Activated naive CD8-positive, alpha-beta T cell treated with anti-CD3 and anti-CD28 coated beads, Interleukin-2, amount 50 U/mL, for 24 hours (primary cell): ENCODE data around the gene EIF5B.

Experiments used
- ATAC-seq: fragments of 150-1000 bp; cut with Tn5 transposase; one replicate; pipeline ENCODE4 v1.10.0; 2021
- DNase-seq: peaks from one replicate; pipeline ENCODE4 v3.0.0; 2021
- H3K27ac Mint-ChIP-seq: one replicate; pipeline ENCODE4 v1.8.0; 2021; ENCODE audit warnings: mild to moderate bottlenecking, mixed read lengths
- H3K27me3 Mint-ChIP-seq: one replicate; pipeline ENCODE4 v1.8.0; 2021; ENCODE audit warnings: mixed read lengths
- H3K36me3 Mint-ChIP-seq: one replicate; pipeline ENCODE4 v1.8.0; 2021; ENCODE audit warnings: low read depth, mixed read lengths
- H3K4me1 Mint-ChIP-seq: one replicate; pipeline ENCODE4 v1.8.0; 2021; ENCODE audit warnings: mixed read lengths
- H3K4me3 Mint-ChIP-seq: one replicate; pipeline ENCODE4 v1.8.0; 2021; ENCODE audit warnings: mild to moderate bottlenecking, moderate library complexity, mixed read lengths
- H3K9me3 Mint-ChIP-seq: one replicate; pipeline ENCODE4 v1.8.0; 2021; ENCODE audit warnings: mixed read lengths

The EIF5B gene

DNA sequence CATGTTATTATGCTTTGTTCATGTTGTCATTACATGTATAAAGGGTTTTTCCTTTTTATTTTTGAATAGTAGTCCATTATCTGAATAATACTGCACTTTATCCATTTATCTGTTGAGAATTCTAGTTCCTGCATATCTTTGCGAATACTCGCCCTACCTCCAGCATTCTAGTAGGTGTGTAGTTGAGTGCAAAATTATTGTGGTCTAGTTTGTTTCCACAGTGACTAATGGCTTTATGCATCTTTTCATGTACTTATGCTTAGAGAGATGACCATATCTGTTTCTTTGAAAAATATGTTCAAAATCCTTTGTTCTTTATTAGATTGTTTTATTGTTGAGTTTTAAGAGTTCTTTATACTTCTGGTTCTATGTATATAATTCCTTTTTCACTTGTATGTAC lies 48.8 kb downstream of the EIF5B start:
- H3K9me3 Mint-ChIP-seq = no peaks in the 10 kb centered on the region
- no peaks in the 10 kb centered on the region for H3K4me1 Mint-ChIP-seq
- no peak overlapping the region for H3K27ac Mint-ChIP-seq
- no peak for ATAC-seq
- no peak overlapping the region for H3K4me3 Mint-ChIP-seq
- H3K36me3 Mint-ChIP-seq = peaks cover 58% of the 10 kb centered on the region
- H3K27me3 Mint-ChIP-seq = no peaks in the 10 kb centered on the region
- DNase-seq = no peak

DNA sequence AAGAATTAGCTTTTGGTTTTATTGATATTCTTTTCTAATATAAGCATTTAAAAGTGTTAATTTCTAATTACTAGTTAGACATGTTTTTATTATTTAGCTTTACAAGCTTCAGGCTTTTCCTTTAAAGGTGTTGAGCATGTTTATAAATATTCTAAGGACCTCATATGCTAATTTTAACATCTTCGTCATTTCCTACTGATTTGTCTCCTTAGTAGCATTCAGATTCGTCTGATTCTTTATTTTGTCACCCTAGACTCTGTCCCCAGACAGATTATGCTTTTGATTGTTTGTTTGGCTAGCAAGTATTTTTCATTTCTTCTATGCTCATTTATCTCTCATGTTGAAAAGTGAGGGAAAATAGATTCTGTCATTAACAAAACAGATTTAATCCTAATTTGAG lies 51.7 kb downstream of the EIF5B start:
- DNase-seq = no peak
- H3K27me3 Mint-ChIP-seq = no peaks in the 10 kb centered on the region
- no peaks in the 10 kb centered on the region for H3K9me3 Mint-ChIP-seq
- H3K4me1 Mint-ChIP-seq = no peaks in the 10 kb centered on the region
- H3K36me3 Mint-ChIP-seq = peaks cover 43% of the 10 kb centered on the region
- no peak overlapping the region for H3K27ac Mint-ChIP-seq
- ATAC-seq = no peak
- no peak overlapping the region for H3K4me3 Mint-ChIP-seq

DNA sequence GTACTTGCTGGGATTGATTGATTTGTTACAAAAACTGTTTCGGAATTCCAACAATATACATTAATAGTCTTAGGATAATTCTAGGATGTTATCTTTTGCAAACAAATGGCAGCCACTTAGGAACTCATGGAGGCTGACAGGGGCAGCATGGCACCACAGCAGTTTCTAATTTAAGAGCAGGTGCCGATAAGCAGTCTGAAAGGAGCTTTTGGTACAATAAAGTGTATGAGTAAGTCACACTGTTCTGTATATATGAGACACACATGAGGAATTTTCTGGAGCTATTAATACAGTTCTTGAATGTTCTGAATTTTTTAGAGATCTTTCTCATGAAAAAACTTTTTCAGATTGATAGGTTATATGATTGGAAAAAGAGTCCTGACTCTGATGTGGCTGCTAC lies 52.2 kb downstream of the EIF5B start:
- Mint-ChIP-seq H3K4me1 (no peaks in the 10 kb centered on the region), H3K36me3 (peaks cover 44% of the 10 kb centered on the region), H3K4me3 (no peak overlapping the region), H3K27ac (no peak overlapping the region), H3K9me3 (no peaks in the 10 kb centered on the region), H3K27me3 (no peaks in the 10 kb centered on the region)
- ATAC-seq = no peak
- DNase-seq = no peak

DNA sequence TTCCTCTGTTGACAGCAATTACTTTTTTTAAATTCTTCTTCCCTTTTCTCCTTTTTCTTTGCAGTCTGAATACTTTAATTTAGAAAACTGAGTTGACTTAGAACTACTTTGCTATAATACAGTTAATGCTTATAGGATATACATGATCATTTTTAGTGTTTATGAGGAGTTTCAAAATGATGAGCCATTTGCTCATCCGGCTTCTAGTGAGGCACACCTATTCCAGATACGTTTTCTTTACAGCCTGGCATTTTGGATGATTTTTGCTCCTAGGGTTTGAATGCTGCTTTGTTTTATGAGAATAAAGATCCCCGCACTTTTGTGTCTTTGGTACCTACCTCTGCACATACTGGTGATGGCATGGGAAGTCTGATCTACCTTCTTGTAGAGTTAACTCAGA lies 52.8 kb downstream of the EIF5B start:
- Mint-ChIP-seq H3K27me3 (no peaks in the 10 kb centered on the region), H3K4me1 (no peaks in the 10 kb centered on the region), H3K4me3 (no peak overlapping the region), H3K9me3 (no peaks in the 10 kb centered on the region), H3K36me3 (peaks cover 43% of the 10 kb centered on the region), H3K27ac (no peak overlapping the region)
- ATAC-seq (no peak), DNase-seq (no peak)

DNA sequence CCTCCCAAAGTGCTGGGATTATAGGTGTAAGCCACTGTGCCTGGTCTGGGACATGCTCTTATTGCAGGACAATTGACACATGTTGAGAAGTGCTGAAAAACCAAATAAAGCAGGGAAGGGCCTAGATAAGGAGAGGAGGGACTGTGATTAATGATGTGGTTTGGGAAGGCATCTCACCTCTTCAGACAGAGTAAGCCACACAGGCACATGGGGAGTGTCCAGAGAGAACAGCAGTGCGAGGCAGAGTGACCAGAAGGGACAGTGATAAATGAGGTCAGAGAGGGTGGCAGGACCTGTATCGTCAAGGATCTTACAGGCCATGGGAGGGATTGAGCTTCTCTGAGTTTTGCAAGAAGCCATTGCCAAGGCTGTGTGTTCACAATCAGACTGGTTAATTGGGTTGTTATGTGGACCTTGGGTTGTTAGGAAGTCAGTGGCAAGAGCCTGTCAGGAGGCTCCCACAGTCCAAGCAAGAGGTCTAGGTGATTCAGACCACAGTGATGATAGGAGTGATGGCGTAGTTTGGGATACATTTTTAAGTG lies 58.5 kb downstream of the EIF5B start:
- ATAC-seq (peak; percentile 21), DNase-seq (no peak)
- no peaks in the 10 kb centered on the region for H3K9me3 Mint-ChIP-seq
- H3K27me3 Mint-ChIP-seq = no peaks in the 10 kb centered on the region
- no peaks in the 10 kb centered on the region for H3K4me1 Mint-ChIP-seq
- H3K4me3 Mint-ChIP-seq = no peak overlapping the region
- H3K27ac Mint-ChIP-seq = peak overlapping the region; percentile 5
- peaks cover 48% of the 10 kb centered on the region for H3K36me3 Mint-ChIP-seq

DNA sequence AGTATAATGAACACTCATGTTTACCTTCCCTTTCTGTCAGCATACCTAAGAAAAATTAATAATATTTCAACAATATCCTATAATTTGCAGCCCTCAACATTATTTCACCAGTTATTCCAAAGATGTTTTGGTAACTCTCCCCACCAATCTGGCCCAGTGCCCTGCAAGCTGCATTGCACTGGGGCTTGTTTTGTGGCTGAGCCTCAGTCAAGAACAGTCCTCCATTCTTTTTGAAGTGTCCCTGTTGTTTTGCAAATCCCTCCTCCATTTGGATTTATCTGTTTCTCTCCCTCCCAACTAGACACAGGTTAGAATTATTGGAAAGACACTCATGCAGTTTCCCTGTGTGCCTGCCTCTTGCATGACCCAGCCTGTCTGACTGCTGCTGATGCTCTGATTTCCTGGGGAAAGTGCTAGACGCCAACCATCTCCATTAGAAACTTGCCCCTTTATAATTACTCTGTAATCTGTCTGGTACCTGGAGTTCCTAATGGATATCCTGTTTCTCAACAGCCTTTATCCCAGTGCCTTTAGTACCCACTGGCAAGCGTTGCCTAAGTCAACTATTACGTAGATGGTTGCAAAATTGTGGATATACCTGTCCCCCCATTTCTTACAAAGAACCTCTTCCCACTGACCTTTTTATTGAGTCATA lies 60.2 kb downstream of the EIF5B start:
- no peak overlapping the region for H3K4me3 Mint-ChIP-seq
- peaks cover 46% of the 10 kb centered on the region for H3K36me3 Mint-ChIP-seq

DNA sequence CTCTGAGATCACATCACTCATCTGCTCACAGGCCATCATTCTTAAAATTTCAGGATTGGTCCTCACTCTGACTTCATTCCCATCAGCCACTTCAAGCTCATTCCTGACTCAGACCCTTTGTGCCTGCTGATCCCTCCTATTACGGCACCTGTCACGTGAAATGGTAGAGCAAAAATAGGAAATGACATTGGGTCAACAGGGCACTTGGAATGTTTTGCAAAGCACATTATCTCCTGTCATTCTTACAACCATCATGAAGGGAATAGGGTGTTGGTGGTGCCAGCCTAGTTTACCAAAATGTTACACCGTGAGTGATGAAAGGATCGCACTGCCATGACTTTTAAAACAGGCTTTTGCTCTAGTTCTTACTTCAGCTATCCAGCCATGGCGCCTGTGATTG lies 61.1 kb downstream of the EIF5B start:
- Mint-ChIP-seq H3K36me3 (peaks cover 55% of the 10 kb centered on the region), H3K4me1 (peaks cover 5% of the 10 kb centered on the region), H3K27ac (peak overlapping the region; percentile 41), H3K4me3 (no peak overlapping the region), H3K27me3 (no peaks in the 10 kb centered on the region), H3K9me3 (no peaks in the 10 kb centered on the region)
- no peak for DNase-seq
- no peak for ATAC-seq

More for the DNA sequence above, 60.2 kb downstream of the EIF5B start:
- no peaks in the 10 kb centered on the region for H3K9me3 Mint-ChIP-seq
- H3K27ac Mint-ChIP-seq = peak overlapping the region; percentile 8
- H3K4me1 Mint-ChIP-seq = no peaks in the 10 kb centered on the region
- ATAC-seq (no peak), DNase-seq (no peak)
- H3K27me3 Mint-ChIP-seq = no peaks in the 10 kb centered on the region

DNA sequence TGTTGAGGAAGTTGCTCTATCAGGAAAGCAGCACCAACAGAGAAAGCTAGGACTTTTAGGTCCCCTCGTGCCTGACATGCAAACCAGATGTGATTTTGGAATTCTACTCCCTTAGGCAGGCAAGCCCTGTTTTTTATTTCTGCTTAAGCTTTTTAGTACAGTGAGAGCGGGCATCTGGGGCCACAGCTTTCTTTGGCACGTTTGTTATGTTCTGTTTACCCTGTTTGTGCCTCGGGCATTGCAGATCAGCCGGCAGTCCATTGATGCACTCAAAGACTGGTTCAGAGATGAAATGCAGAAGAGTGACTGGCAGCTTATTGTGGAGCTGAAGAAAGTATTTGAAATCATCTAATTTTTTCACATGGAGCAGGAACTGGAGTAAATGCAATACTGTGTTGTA lies 61.9 kb downstream of the EIF5B start:
- H3K4me3 Mint-ChIP-seq = no peak overlapping the region

DNA sequence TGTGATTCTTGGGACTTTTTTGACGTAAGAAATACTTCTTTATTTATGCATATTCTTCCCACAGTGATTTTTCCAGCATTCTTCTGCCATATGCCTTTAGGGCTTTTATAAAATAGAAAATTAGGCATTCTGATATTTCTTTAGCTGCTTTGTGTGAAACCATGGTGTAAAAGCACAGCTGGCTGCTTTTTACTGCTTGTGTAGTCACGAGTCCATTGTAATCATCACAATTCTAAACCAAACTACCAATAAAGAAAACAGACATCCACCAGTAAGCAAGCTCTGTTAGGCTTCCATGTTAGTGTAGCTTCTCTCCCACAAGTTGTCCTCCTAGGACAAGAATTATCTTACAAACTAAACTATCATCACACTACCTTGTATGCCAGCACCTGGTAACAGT lies 62.6 kb downstream of the EIF5B start:
- ATAC-seq (no peak), DNase-seq (no peak)
- H3K9me3 Mint-ChIP-seq = no peaks in the 10 kb centered on the region
- peaks cover 62% of the 10 kb centered on the region for H3K36me3 Mint-ChIP-seq
- H3K27me3 Mint-ChIP-seq = no peaks in the 10 kb centered on the region
- H3K4me1 Mint-ChIP-seq = peaks cover 15% of the 10 kb centered on the region
- no peak overlapping the region for H3K4me3 Mint-ChIP-seq
- peak overlapping the region; percentile 19 for H3K27ac Mint-ChIP-seq

More for the DNA sequence above, 61.9 kb downstream of the EIF5B start:
- ATAC-seq (no peak), DNase-seq (no peak)
- no peaks in the 10 kb centered on the region for H3K27me3 Mint-ChIP-seq
- peaks cover 59% of the 10 kb centered on the region for H3K36me3 Mint-ChIP-seq
- no peaks in the 10 kb centered on the region for H3K9me3 Mint-ChIP-seq
- peaks cover 10% of the 10 kb centered on the region for H3K4me1 Mint-ChIP-seq
- H3K27ac Mint-ChIP-seq = peak overlapping the region; percentile 19

DNA sequence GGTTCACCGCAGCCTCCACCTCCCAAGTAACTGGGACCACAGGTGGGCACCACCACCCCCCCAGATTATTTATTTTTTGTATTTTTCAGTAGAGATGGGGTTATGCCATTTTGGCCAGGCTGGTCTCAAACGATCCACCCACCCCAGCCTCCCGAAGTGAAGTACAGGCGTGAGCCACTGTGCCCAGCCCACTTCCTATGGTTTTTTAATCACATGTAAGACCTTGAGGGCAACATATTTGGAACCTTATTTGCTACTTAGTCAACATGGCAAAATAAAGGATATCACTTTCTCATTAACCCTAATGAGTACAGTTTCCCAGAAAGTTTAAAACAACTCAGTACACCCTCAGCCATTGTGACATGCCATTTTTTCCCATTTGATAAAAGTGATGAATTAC lies 64.7 kb downstream of the EIF5B start:
- no peak overlapping the region for H3K4me3 Mint-ChIP-seq
- peaks cover 15% of the 10 kb centered on the region for H3K4me1 Mint-ChIP-seq
- no peaks in the 10 kb centered on the region for H3K27me3 Mint-ChIP-seq
- no peaks in the 10 kb centered on the region for H3K9me3 Mint-ChIP-seq
- peaks cover 63% of the 10 kb centered on the region for H3K36me3 Mint-ChIP-seq
- ATAC-seq = no peak
- H3K27ac Mint-ChIP-seq = peak overlapping the region; percentile 85
- no peak for DNase-seq

DNA sequence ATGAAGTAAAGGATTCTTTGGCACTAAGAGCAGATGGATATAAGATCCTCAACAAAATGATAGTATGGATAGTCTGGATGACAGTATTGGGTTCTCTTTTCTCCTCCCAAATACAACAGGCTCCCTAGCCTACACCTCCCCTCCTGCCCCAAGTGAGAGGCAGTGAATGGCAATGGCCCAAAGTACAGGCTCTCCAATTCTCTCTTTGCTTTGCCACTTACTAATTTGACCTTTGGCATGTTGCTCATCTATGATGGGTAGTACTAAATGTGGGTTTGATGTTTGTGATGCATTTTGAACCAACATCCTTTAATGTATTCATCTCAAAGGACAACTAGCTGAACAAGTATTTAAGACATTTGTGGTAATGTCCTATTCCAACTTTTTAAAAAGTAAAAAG lies 65.9 kb downstream of the EIF5B start:
- no peak for DNase-seq
- H3K4me1 Mint-ChIP-seq = peaks cover 18% of the 10 kb centered on the region
- no peaks in the 10 kb centered on the region for H3K27me3 Mint-ChIP-seq
- H3K36me3 Mint-ChIP-seq = peaks cover 61% of the 10 kb centered on the region
- H3K4me3 Mint-ChIP-seq = no peak overlapping the region
- no peaks in the 10 kb centered on the region for H3K9me3 Mint-ChIP-seq
- ATAC-seq = peak; percentile 70
- peak overlapping the region; percentile 85 for H3K27ac Mint-ChIP-seq

DNA sequence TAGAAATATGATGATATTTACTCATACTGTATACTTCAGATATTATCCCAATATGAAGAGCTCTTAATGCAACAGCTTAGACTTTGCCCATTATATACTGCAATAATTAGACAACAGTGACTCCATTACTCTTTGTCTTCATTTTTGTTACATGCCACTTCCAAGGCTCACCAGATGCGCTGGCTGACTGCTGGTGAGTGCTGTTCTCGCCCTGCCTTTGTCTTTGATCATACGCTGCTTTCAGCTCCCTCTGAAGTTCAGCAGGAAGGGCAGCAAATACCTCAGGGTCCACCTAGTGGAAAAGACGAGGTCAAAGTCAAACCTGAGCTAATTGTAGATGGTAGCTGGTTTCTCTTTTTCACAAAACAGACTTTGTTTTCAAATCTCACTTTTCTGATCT lies 66.3 kb downstream of the EIF5B start:
- peak overlapping the region; percentile 85 for H3K27ac Mint-ChIP-seq
- H3K36me3 Mint-ChIP-seq = peaks cover 60% of the 10 kb centered on the region

DNA sequence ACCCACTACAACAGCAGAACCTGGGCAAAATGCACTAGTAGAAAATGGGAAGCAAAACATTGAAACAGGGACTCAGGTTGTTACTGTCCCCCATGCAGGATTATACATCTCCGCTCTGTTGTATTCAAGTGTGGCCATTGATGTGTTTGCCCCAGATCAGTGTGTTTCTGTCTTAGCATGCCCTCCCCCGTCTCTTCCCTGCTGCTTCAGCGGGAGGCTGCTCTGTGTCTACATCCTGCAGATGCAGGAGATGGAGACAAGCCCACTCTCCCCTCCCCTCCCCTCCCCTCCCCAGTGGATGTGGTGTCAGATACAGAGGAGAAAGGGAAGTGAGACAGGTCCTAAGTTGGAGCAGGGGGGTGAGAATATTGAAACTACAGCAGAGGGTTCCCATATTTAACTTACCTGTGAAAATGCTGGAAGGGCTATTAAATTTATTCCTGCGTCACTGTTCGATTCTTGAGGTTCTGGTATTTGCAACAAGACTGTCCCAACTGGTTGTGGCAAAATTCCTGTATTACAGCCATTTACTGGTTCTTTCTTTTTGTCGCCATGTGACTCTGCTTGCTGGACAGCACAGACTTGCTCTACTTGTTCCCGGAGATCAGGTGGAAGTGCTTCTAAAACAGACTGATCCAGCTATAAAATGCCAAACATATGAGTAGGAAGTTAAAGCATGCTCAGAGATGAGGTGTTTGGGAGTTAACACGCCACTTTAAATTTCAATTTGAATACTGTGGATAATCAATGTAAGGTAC lies 67.0 kb downstream of the EIF5B start:
- no peak for ATAC-seq
- Mint-ChIP-seq H3K9me3 (no peaks in the 10 kb centered on the region), H3K36me3 (peaks cover 58% of the 10 kb centered on the region), H3K27ac (peak overlapping the region; percentile 85), H3K27me3 (no peaks in the 10 kb centered on the region), H3K4me1 (peaks cover 18% of the 10 kb centered on the region), H3K4me3 (peak overlapping the region; percentile 17)
- no peak for DNase-seq

More for the DNA sequence above, 66.3 kb downstream of the EIF5B start:
- ATAC-seq (no peak), DNase-seq (no peak)
- H3K4me1 Mint-ChIP-seq = peaks cover 18% of the 10 kb centered on the region
- no peak overlapping the region for H3K4me3 Mint-ChIP-seq
- H3K9me3 Mint-ChIP-seq = no peaks in the 10 kb centered on the region
- no peaks in the 10 kb centered on the region for H3K27me3 Mint-ChIP-seq

DNA sequence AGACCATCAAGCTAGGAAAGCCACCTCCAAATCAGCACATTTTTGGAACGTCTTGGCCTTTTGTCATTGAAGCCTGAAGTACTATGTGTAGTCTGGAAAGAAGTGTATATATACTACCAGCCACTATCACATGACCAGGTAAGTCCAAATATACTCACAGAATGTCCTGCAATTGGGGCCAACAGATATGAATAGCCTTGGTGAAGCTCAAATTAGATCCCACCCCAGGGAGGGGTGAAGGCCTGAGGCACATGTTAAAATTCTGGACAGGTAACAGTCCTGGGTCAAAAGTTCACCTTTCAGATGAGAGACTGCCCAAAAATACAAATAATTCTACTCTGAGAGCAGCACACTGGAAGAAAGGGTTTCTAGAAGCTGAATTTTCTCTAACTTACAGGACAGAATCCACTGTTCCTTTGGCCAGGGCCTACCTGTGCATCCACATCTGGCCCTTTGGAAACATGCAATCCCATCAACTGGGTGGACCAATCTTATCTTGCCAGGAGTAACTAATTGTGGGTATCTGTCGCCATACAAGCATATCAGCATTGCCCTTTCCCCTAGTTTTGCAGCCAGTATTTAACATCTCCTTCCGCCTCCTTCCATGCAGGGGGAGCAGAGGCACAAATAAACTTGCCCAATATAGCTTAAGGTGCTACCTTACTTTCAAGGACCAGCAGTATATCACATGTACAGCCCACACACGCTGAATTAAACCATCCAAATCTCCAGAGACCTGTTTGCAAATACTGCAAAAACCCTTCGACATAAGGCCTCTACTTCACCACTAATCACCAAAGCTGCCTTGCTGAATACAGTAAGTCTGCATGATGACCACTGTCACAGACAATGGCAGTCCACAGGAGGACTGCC lies 67.8 kb downstream of the EIF5B start:
- H3K36me3 Mint-ChIP-seq = peaks cover 51% of the 10 kb centered on the region
- DNase-seq = no peak
- no peak overlapping the region for H3K4me3 Mint-ChIP-seq
- no peaks in the 10 kb centered on the region for H3K9me3 Mint-ChIP-seq
- no peak for ATAC-seq
- H3K27ac Mint-ChIP-seq = peak overlapping the region; percentile 85
- peaks cover 18% of the 10 kb centered on the region for H3K4me1 Mint-ChIP-seq
- no peaks in the 10 kb centered on the region for H3K27me3 Mint-ChIP-seq
